Measurements from ENCODE around the gene SESTD1. TPM values are rescaled to one million over a fixed set of nuclear protein-coding genes. Genes with fewer than 3 reads are reported as not detected.

The SESTD1 gene
- total and polyA plus RNA-seq, 2 of the 4 experiments (the other 2 are of a cell fraction) = 8.4 to 12.7 TPM

- BruUV-seq (replicated peaks) = no TSS peak
- no peak overlapping the region for H2BK15ac ChIP-seq (ENCODE audit: low read depth, low read length)
- ATAC-seq (ENCODE audit: low read depth) (no peak), DNase-seq (no peak)
- no peak overlapping the region for H2BK120ac ChIP-seq (ENCODE audit: low read depth, low read length)
- intact Hi-C loops (cut with micrococcal nuclease) (no loop called here), in situ Hi-C loops (cut with MboI; ENCODE audit: low sequenced_read_pairs) (no loop called here), dilution Hi-C loops (cut with HindIII; ENCODE audit: low sequenced_read_pairs, unreplicated experiment) (no loop called here)
- WGBS, 2 experiments (ENCODE audit: extremely low coverage in 2 of 2, insufficient read length in 1 of 2) = no CpG with 5 or more reads among the region's 1 CpG
- no peak overlapping the region for H2AK5ac ChIP-seq (ENCODE audit: low read depth, low read length)
- no peak overlapping the region for H2AFZ ChIP-seq (replicated peaks; ENCODE audit: low read length, poor library complexity)
- no peak overlapping the region for H3K56ac ChIP-seq (ENCODE audit: extremely low read depth, insufficient read depth, low read length)
- peaks cover 20 to 42% of the 10 kb centered on the region in 2 experiments for H3K79me1 ChIP-seq (ENCODE audit: low read depth in 1 of 2, low read length in 2 of 2)
- no peak overlapping the region for H3K14ac ChIP-seq (replicated peaks; ENCODE audit: low read depth, low read length)
- no peak overlapping the region for H4K8ac ChIP-seq (ENCODE audit: low read depth in 2 of 2, low read length in 2 of 2)
- POLR2A ChIA-PET (ENCODE audit: unreplicated experiment) = no interaction called here
- no peak overlapping the region for H3K18ac ChIP-seq (ENCODE audit: low read depth, low read length)
- peaks cover 5% of the 10 kb centered on the region; the same call in 1 of the 2 replicates for H4K20me1 ChIP-seq (ENCODE audit: insufficient read depth, low read length)
- H3K4me3 ChIP-seq (ENCODE audit: insufficient read depth, low read depth, low read length) = no peak overlapping the region
- no peak overlapping the region for H2BK20ac ChIP-seq (ENCODE audit: low read depth, low read length)
- H3K4me2 ChIP-seq (ENCODE audit: low read depth, low read length) = no peak overlapping the region
- no peak overlapping the region for H4K5ac ChIP-seq (ENCODE audit: low read depth, low read length)
- H3K9me1 ChIP-seq (ENCODE audit: insufficient read depth, low read length) = peaks cover 5% of the 10 kb centered on the region
- no peak overlapping the region for H3K23ac ChIP-seq (ENCODE audit: low read depth, low read length)
- H3K9ac ChIP-seq (ENCODE audit: low read depth, low read length) = no peak overlapping the region
- H3K27me3 ChIP-seq (ENCODE audit: control insufficient read depth, insufficient read depth, low read length) = no peaks in the 10 kb centered on the region
- H4K91ac ChIP-seq (ENCODE audit: insufficient read depth, low read depth, low read length) = no peak overlapping the region
- H3K4me1 ChIP-seq (ENCODE audit: control insufficient read depth, insufficient read depth, low read length) = peaks cover 3% of the 10 kb centered on the region
- TF ChIP-seq ELK1 (IDR thresholded peaks at IDR 0.05; ENCODE audit: borderline replicate concordance, low read depth, low read length) (no peak), MAFK (IDR thresholded peaks at IDR 0.05; ENCODE audit: low read depth, low read length) (no peak), POLR2A (IDR thresholded peaks at IDR 0.05; ENCODE audit: low read depth, low read length) (no peak), NFE2L2 (IDR thresholded peaks at IDR 0.05; ENCODE audit: low read depth, low read length) (no peak), RCOR1 (IDR thresholded peaks at IDR 0.05; ENCODE audit: insufficient replicate concordance, low read length) (no peak), MXI1 (IDR thresholded peaks at IDR 0.05; ENCODE audit: borderline replicate concordance, low read depth, low read length) (no peak), CTCF (conservative IDR thresholded peaks at IDR 0.05; ENCODE audit: low read depth, low read length) (no peak), BHLHE40 (IDR thresholded peaks at IDR 0.05; ENCODE audit: low read depth, low read length) (no peak), RFX5 (IDR thresholded peaks at IDR 0.05; ENCODE audit: low read depth, low read length) (no peak), CHD1 (IDR thresholded peaks at IDR 0.05; ENCODE audit: low read depth, low read length) (no peak), RAD21 (IDR thresholded peaks at IDR 0.05; ENCODE audit: low read length) (no peak), MAZ (IDR thresholded peaks at IDR 0.05; ENCODE audit: borderline replicate concordance, low read depth, low read length) (no peak), USF2 (IDR thresholded peaks at IDR 0.05; ENCODE audit: low read depth, low read length) (no peak), CEBPB (IDR thresholded peaks at IDR 0.05; ENCODE audit: low read depth, low read length) (no peak), SMC3 (IDR thresholded peaks at IDR 0.05; ENCODE audit: low read depth, low read length) (no peak), FOS (IDR thresholded peaks at IDR 0.05; ENCODE audit: low read depth, low read length) (no peak)
- H3K4ac ChIP-seq (ENCODE audit: low read depth, low read length) = no peak overlapping the region
- H3K36me3 ChIP-seq (ENCODE audit: control insufficient read depth, insufficient read depth, low read length) = 0 out of 2 replicates have a peak, but pooled peaks cover 2% of the 10 kb centered on the region
- no peaks in the 10 kb centered on the region for H3K9me3 ChIP-seq (ENCODE audit: control insufficient read depth, insufficient read depth, low read length)
- H2AK9ac ChIP-seq (replicated peaks; ENCODE audit: low read depth, low read length, poor library complexity) = no peak overlapping the region
- H2BK5ac ChIP-seq (ENCODE audit: low read depth, low read length, poor library complexity, severe bottlenecking) = no peak overlapping the region
- CTCF ChIA-PET = no interaction called here
- no peak overlapping the region for H3K27ac ChIP-seq (ENCODE audit: insufficient read depth, low read length)
These were observed 26.6 kb downstream of the SESTD1 start for GRCh38 chr2:179238027-179238426.
